ENCODE results near the gene CDC26. TPM values are rescaled to one million over a fixed set of nuclear protein-coding genes. Genes with fewer than 3 reads are reported as not detected.
"Not testable (repeated sequence)": the region's sequence is repeated elsewhere in the genome, so short reads cannot be mapped to it uniquely, and the experiment has no call there.

Gene CDC26
- total and polyA plus RNA-seq, 2 donors = 25.5 to 35.2 TPM

DNA sequence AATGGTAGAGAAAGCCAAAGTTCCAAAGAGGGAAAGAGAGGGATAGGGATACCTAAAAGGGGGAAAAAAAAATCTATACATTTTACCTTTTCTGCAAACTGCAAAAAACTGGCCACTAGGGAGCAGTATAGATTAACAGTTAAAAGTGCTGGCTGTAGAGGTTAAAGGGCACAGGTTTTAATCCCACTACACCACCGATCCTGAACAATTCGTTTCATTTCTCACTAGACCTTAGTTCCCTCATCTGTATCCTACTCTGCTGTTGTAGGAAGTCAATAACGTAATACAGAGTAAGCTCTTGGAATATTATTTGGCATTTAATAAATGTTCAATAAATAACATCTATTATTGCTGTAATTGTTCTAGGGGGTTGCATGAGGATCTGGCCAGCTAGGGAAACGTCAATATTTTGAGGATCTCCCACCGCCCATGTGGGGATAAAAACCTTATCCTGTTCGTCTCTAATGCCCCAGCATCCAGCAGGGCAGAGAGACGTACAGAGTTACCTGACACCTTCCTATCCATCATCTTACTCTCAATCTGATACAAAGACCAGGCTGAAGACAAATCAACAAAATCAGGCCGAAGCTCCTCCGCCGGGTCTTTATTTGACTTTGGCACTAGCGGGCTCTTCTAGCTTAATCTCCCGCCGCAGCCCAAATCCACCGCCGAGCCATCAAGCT, 757 bp downstream of the CDC26 start:
- DNase-seq (ENCODE audit: extremely low spot score) = peak; percentile 42
- under 1% methylated on average over 15 of the region's 15 CpGs for WGBS

DNA sequence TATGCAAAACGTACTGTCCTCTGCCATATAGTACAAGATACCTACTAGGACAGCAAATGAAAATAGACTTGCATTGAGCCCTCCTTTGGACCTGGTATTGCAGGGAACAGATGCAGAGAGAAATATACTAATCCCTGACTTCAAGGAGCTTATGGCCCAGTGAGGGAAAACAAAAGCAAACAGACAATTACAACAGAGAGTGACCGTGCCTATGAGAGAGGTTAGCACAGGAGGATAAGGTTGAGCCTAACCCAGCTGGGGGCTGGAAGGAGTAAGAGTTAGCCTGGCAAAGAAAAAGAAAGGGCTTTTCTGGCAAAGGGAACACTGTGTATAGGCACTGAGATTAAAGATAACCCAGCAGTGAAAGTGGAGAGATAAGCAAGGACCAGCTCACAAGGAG, 5.5 kb downstream of the CDC26 start:
- Histone ChIP-seq H3K27ac (ENCODE audit: low read depth) (no peak overlapping the region), H3K4me1 (ENCODE audit: insufficient read depth) (no peaks in the 10 kb centered on the region), H3K36me3 (ENCODE audit: insufficient read depth) (peaks cover 11% of the 10 kb centered on the region), H3K4me3 (ENCODE audit: low read depth, low read length) (no peak overlapping the region)
- WGBS = 86% methylated on average over 2 of the region's 2 CpGs
- no peak for DNase-seq (ENCODE audit: extremely low spot score)

More for the DNA sequence above, 757 bp downstream of the CDC26 start:
- Histone ChIP-seq H3K27ac (ENCODE audit: low read depth) (peak overlapping the region; percentile 81), H3K4me3 (ENCODE audit: low read depth, low read length) (peak overlapping the region; percentile 71), H3K4me1 (ENCODE audit: insufficient read depth) (no peaks in the 10 kb centered on the region), H3K36me3 (ENCODE audit: insufficient read depth) (peaks cover 6% of the 10 kb centered on the region)

DNA sequence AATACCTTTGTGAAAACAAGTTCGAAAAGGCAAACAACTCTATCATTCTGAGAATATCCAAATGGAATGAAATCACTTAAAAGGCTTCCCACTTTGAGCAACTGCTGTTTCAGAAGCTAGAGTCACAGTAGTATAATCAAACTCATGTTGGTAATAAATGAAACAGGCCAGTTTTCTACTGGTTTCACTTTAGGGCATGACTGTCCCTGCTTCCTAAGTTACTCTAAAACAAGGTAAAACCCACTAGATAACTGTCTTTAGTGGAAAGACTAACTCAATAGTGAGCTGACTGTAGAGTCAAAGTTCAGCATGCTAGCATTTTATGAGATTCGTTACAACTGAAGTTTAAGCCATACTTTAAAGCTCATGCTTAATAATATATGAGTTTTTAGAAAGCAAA, 6.0 kb downstream of the CDC26 start:
- H3K27ac ChIP-seq (ENCODE audit: low read depth) = no peak overlapping the region
- peaks cover 11% of the 10 kb centered on the region for H3K36me3 ChIP-seq (ENCODE audit: insufficient read depth)
- no peaks in the 10 kb centered on the region for H3K4me1 ChIP-seq (ENCODE audit: insufficient read depth)
- 93% methylated on average over 2 of the region's 2 CpGs for WGBS
- H3K4me3 ChIP-seq (ENCODE audit: low read depth, low read length) = no peak overlapping the region
- no peak for DNase-seq (ENCODE audit: extremely low spot score)

DNA sequence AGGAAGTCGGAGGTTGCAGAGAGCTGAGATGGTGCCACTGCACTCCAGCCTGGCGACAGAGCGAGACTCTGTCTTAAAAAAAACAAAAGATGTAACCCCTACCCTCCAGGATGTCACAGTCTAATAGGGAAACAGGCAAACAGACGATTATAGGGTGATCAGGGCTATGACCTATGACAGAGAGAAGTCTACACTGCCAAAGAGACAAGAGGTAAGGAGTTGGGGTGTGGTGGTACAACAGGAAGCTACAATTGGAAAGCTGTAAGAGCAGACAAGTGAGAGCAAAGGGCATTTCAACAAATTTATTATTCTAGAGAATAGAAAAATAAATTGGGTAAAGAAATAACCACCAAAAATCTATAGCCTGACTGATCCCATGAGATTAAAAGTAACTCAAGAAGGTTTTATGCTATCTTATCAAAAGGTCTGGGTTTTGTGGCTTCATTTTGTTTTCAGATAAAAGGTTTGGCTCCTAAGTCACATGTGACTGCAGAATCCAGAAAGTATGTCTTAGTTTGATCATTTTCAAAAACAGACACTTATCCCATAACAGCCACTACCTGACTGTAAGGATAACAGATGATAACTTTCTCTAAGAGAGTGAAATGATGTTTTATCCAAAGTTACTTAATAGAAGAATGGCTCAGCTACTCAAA, 7.3 kb downstream of the CDC26 start:
- H3K4me1 ChIP-seq (ENCODE audit: insufficient read depth) = no peaks in the 10 kb centered on the region
- H3K4me3 ChIP-seq (ENCODE audit: low read depth, low read length) = no peak overlapping the region
- H3K27ac ChIP-seq (ENCODE audit: low read depth) = no peak overlapping the region
- peaks cover 11% of the 10 kb centered on the region for H3K36me3 ChIP-seq (ENCODE audit: insufficient read depth)
- no peak for DNase-seq (ENCODE audit: extremely low spot score)
- whole genome bisulfite sequencing = 91% methylated on average over 4 of the region's 4 CpGs

DNA sequence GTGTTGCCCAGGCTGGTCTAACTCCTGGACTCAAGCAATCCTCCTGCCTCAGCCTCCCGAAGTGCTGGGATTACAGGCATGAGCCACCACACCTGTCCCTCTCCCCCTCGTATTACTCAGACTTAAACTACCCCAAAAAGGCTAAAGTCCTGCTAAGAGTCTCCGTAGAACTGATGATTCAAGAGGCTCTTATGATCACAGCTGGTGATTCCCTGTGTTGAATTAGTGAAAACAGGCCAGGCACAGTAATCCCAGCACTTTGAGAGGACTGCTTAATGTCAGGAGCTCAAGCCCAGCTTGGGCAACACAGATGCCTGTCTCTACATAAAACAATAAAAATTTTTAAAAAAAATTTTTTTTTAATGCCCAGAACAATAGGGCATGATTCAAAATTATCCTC, 9.2 kb downstream of the CDC26 start:
- Histone ChIP-seq H3K4me1 (ENCODE audit: insufficient read depth) (no peaks in the 10 kb centered on the region), H3K27ac (ENCODE audit: low read depth) (no peak overlapping the region), H3K4me3 (ENCODE audit: low read depth, low read length) (no peak overlapping the region), H3K36me3 (ENCODE audit: insufficient read depth) (peaks cover 7% of the 10 kb centered on the region)
- DNase-seq (ENCODE audit: extremely low spot score) = no peak
- WGBS = 84% methylated on average over 3 of the region's 3 CpGs

DNA sequence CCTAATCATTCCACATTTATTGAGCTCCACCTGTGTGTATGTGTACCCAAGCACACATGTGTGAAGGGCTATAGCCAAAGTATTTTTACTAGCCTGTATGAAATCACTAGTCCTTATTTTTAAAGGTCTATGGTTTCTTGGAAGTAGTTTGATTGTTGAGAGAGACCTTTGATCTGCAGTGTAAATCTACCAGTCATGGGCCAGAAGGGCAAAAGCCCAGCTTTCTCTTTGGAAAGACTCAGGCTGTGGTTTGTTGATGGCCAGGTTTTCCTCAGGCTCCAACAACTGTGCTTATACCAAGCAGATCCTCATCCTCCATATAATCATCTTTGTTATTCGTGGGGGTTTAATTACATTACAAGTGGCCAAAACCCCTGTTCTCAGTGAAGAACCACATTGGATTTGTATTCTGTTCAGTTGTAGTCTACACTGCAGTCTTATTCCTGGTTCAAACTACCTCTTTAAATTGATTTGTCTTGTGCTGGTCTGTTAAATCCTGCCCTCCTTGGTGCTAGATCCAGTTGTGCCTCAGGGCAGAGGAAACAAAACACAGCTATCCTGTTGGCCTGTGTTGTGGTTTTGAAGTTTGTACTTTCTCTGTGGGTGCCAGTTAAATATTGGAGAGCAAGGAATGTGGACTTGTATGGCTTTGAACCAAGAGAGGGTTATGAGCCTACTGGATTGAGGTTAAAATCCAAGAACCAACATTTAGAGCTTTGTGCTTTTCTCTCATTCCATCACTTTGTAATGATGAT, 13.3 kb downstream of the CDC26 start:
- no peak overlapping the region for H3K27ac ChIP-seq (ENCODE audit: low read depth)
- no peak for DNase-seq (ENCODE audit: extremely low spot score)
- H3K4me3 ChIP-seq (ENCODE audit: low read depth, low read length) = no peak overlapping the region
- H3K36me3 ChIP-seq (ENCODE audit: insufficient read depth) = peaks cover 4% of the 10 kb centered on the region
- no peaks in the 10 kb centered on the region for H3K4me1 ChIP-seq (ENCODE audit: insufficient read depth)
- 89% methylated on average over 1 of the region's 1 CpG for WGBS

DNA sequence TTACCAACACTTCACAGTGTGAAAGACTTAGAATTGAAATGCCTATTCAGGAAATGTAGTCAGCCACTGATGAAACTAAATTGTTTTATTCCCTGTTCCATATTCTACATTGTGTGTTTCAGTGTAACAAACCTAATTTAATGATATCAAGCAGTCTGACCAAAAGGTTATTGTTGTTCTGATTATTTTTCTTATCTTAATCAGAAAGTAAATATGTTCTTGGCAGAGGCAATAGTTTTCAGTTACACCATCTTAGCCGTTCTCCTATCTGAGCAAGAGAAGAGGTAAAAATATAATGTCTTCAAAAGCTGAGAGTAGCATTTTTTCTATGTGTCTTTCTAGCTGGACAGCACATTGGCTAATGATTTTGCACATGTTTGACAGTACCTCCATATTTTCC, 17.1 kb downstream of the CDC26 start:
- H3K4me1 ChIP-seq (ENCODE audit: insufficient read depth) = no peaks in the 10 kb centered on the region
- WGBS = 59% methylated on average over 1 of the region's 1 CpG
- no peak overlapping the region for H3K4me3 ChIP-seq (ENCODE audit: low read depth, low read length)
- peaks cover 2% of the 10 kb centered on the region for H3K36me3 ChIP-seq (ENCODE audit: insufficient read depth)
- no peak overlapping the region for H3K27ac ChIP-seq (ENCODE audit: low read depth)
- DNase-seq (ENCODE audit: extremely low spot score) = no peak

DNA sequence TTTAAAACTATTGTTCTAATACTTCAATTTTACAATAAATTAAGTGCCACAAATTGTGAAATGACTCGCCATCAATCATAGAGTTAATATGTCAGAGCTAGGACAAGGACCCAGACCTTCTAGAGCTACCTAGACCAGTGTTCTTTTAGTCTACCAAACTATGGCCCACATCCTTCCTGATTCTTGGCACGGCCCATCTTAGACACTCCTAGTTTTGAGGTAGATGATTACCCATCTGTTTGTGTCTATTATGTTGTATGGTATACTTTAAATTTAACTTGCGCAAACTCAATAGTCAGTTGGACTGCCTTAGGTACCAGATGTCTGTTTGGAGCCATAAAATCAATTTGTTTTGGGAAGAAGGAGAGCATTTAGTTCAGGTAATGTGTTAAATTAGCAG, 17.5 kb downstream of the CDC26 start:
- 97% methylated on average over 3 of the region's 3 CpGs for WGBS
- H3K27ac ChIP-seq (ENCODE audit: low read depth) = no peak overlapping the region
- DNase-seq (ENCODE audit: extremely low spot score) = no peak
- no peak overlapping the region for H3K4me3 ChIP-seq (ENCODE audit: low read depth, low read length)
- peaks cover 2% of the 10 kb centered on the region for H3K36me3 ChIP-seq (ENCODE audit: insufficient read depth)
- no peaks in the 10 kb centered on the region for H3K4me1 ChIP-seq (ENCODE audit: insufficient read depth)

DNA sequence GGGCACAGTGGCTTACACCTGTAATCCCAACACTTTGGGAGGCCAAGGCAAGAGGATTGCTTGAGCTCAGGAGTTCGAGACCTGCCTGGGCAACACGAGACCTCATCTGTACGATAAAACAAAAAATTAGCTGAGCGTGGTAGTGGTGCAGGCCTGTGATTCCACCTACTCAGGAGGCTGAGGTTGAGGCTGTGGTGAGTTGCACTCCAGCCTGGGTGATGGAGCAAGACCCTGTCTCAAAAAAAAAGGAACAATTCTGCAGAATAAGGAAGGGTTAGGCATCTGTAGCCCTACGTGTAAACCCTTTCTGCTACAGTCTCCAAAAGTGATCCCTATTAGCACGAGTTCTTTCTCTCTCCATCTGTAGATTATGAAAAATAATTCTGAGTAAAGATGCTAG, 19.9 kb downstream of the CDC26 start:
- 90% methylated on average over 6 of the region's 6 CpGs for WGBS
- H3K27ac ChIP-seq (ENCODE audit: low read depth) = no peak overlapping the region
- no peaks in the 10 kb centered on the region for H3K4me1 ChIP-seq (ENCODE audit: insufficient read depth)
- H3K36me3 ChIP-seq (ENCODE audit: insufficient read depth) = no peaks in the 10 kb centered on the region
- no peak overlapping the region for H3K4me3 ChIP-seq (ENCODE audit: low read depth, low read length)
- no peak for DNase-seq (ENCODE audit: extremely low spot score)

DNA sequence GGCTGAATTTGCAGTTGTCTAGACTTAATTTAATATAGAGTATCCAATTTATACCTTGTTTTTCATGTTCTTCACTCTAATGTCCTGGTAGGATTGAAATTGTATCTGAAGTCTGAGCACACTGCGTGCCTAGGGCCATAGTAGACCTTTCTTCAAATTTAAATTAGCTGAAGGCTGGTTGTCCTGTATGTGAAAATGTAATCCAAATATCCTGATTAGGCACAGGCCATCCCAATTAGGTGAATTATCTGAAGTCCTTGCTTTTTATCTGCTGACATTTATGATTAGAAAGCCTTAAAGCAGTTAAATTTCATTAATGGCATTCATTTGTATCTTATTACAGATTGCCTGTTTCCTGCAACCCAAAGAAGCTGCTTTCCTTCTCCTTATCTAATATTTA, 20.4 kb downstream of the CDC26 start:
- WGBS = 94% methylated on average over 1 of the region's 1 CpG
- DNase-seq (ENCODE audit: extremely low spot score) = no peak
- Histone ChIP-seq H3K4me3 (ENCODE audit: low read depth, low read length) (no peak overlapping the region), H3K4me1 (ENCODE audit: insufficient read depth) (no peaks in the 10 kb centered on the region), H3K27ac (ENCODE audit: low read depth) (no peak overlapping the region), H3K36me3 (ENCODE audit: insufficient read depth) (no peaks in the 10 kb centered on the region)

DNA sequence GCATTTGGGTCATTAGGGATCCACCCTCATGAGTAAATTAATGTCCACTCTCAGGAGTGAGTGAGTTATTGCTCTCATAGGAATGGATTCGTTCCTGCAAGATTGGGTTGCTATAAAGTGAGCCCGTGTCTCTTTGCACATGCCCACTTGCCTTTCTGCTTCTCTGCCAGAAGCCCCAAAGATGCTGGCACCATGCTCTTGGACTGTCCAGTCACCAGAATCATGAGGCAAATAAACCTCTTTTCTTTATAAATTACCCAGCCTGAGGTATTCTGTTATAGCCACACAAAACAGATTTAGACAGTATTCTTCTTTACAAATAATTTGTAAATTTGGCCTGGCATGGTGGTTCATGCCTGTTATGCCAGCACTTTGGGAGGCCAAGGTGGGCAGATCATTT, 24.6 kb downstream of the CDC26 start:
- Histone ChIP-seq H3K27ac (ENCODE audit: low read depth) (no peak overlapping the region), H3K4me3 (ENCODE audit: low read depth, low read length) (no peak overlapping the region), H3K36me3 (ENCODE audit: insufficient read depth) (no peaks in the 10 kb centered on the region), H3K4me1 (ENCODE audit: insufficient read depth) (no peaks in the 10 kb centered on the region)
- DNase-seq (ENCODE audit: extremely low spot score) = no peak
- WGBS = 97% methylated on average over 2 of the region's 2 CpGs

DNA sequence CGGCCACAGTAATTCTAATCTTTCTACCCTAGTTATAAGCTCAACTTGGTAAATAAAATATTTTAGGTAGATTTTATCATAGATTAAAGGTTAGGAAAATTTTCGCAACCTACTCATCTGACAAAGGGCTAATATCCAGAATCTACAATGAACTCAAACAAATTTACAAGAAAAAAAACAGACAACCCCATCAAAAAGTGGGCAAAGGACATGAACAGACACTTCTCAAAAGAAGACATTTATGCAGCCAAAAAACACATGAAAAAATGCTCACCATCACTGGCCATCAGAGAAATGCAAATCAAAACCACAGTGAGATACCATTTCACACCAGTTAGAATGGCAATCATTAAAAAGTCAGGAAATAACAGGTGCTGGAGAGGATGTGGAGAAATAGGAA, 25.7 kb downstream of the CDC26 start:
- H3K4me3 ChIP-seq (ENCODE audit: low read depth, low read length); H3K4me1 ChIP-seq (ENCODE audit: insufficient read depth); DNase-seq (ENCODE audit: extremely low spot score); H3K27ac ChIP-seq (ENCODE audit: low read depth); H3K36me3 ChIP-seq (ENCODE audit: insufficient read depth): not testable (repeated sequence)
- WGBS = 97% methylated on average over 2 of the region's 2 CpGs

DNA sequence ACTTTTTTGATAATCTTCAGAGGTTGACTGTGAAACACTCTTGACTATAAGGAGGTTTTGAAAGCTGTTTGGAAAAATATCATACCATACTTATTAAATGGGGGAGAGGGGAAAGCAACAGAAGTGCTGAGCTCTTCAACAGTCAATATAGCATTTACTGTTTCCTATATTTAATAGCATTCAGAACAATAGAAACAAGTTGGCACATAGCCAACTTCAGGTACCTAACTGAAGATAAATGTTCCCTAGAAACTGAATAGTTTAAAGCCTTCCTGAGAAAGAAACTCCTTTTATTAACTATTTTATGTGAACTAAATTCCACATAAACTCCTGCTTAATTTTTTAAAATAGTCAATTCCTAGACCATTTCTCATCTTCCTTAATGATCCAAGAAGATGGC, 27.7 kb downstream of the CDC26 start:
- no peak overlapping the region for H3K4me3 ChIP-seq (ENCODE audit: low read depth, low read length)
- no peak overlapping the region for H3K27ac ChIP-seq (ENCODE audit: low read depth)
- no peaks in the 10 kb centered on the region for H3K36me3 ChIP-seq (ENCODE audit: insufficient read depth)
- no peak for DNase-seq (ENCODE audit: extremely low spot score)
- H3K4me1 ChIP-seq (ENCODE audit: insufficient read depth) = no peaks in the 10 kb centered on the region

DNA sequence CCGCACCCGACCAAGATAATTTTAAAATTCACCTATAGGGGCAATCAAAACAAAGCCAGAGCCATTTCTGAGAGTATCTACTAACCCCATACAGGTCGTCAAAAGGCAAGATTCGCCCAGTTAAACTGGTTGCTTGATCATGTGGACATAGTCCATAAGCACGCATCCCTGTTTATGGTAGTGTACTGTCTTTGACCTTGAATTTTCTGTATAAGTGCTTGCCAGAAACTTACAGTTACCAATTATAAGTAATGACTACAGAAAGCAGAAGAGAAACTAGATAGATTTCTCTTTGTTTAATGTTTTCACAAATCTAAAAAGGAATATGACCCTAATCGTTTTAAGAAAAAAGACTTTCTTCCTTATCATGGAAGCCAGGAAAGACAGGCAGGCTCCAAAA, 28.4 kb downstream of the CDC26 start:
- H3K27ac ChIP-seq (ENCODE audit: low read depth) = no peak overlapping the region
- no peak overlapping the region for H3K4me3 ChIP-seq (ENCODE audit: low read depth, low read length)
- DNase-seq (ENCODE audit: extremely low spot score) = no peak
- H3K36me3 ChIP-seq (ENCODE audit: insufficient read depth) = no peaks in the 10 kb centered on the region
- no peaks in the 10 kb centered on the region for H3K4me1 ChIP-seq (ENCODE audit: insufficient read depth)
- WGBS = 89% methylated on average over 6 of the region's 6 CpGs

All from urinary bladder (tissue), 4 donors.